ENCODE results near the gene ATRIP. TPM values are rescaled to one million over a fixed set of nuclear protein-coding genes. Genes with fewer than 3 reads are reported as not detected.

Gene ATRIP
- polyA plus RNA-seq, 1 donor (not counting 4 experiments of a cell fraction or from before 2014, with no cell fraction given), result 9.7 TPM

- Histone ChIP-seq H3K36me3 (ENCODE audit: control insufficient read depth in 2 of 2, extremely low read depth in 1 of 2, insufficient read depth in 2 of 2, low read length in 2 of 2) (no peaks in the 10 kb centered on the region), H3K4me3 (ENCODE audit: control insufficient read depth in 2 of 3, extremely low read depth in 1 of 3, insufficient read depth in 2 of 3, low read depth in 1 of 3, low read length in 3 of 3) (no peak overlapping the region), H3K9me1 (ENCODE audit: control insufficient read depth, extremely low read depth, insufficient read depth, low read length) (no peaks in the 10 kb centered on the region), H4K20me1 (ENCODE audit: control insufficient read depth, extremely low read depth, insufficient read depth, low read length) (no peaks in the 10 kb centered on the region), H3K4me1 (ENCODE audit: control insufficient read depth, extremely low read depth, insufficient read depth, low read length) (peaks cover 40% of the 10 kb centered on the region), H3K27ac (ENCODE audit: control insufficient read depth, insufficient read depth, low read length) (no peak overlapping the region), H3K27me3 (ENCODE audit: control insufficient read depth, extremely low read depth, insufficient read depth, low read length) (no peaks in the 10 kb centered on the region), H3K9ac (ENCODE audit: control insufficient read depth, extremely low read depth, insufficient read depth, low read length) (no peak overlapping the region), H3K4me2 (ENCODE audit: control insufficient read depth, extremely low read depth, insufficient read depth, low read depth, low read length) (no peak overlapping the region), H3K9me3 (ENCODE audit: control insufficient read depth, low read depth, low read length) (no peaks in the 10 kb centered on the region), H3K79me2 (ENCODE audit: control insufficient read depth, insufficient read depth, low read length) (no peaks in the 10 kb centered on the region), H2AFZ (ENCODE audit: control insufficient read depth, low read length) (no peak overlapping the region)
- no peak for DNase-seq (ENCODE audit: low read depth, low spot score)
- TF ChIP-seq EZH2 (IDR thresholded peaks at IDR 0.05; ENCODE audit: low read length), result no peak
- TF ChIP-seq, protein P1, sequence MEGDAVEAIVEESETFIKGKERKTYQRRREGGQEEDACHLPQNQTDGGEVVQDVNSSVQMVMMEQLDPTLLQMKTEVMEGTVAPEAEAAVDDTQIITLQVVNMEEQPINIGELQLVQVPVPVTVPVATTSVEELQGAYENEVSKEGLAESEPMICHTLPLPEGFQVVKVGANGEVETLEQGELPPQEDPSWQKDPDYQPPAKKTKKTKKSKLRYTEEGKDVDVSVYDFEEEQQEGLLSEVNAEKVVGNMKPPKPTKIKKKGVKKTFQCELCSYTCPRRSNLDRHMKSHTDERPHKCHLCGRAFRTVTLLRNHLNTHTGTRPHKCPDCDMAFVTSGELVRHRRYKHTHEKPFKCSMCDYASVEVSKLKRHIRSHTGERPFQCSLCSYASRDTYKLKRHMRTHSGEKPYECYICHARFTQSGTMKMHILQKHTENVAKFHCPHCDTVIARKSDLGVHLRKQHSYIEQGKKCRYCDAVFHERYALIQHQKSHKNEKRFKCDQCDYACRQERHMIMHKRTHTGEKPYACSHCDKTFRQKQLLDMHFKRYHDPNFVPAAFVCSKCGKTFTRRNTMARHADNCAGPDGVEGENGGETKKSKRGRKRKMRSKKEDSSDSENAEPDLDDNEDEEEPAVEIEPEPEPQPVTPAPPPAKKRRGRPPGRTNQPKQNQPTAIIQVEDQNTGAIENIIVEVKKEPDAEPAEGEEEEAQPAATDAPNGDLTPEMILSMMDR (optimal IDR thresholded peaks at IDR 0.05 in 1 of 3, IDR thresholded peaks at IDR 0.05 in 1 of 3, conservative IDR thresholded peaks at IDR 0.05 in 1 of 3; ENCODE audit: extremely low read depth in 1 of 3, insufficient read depth in 2 of 3, low read length in 3 of 3), result no peak
- FAIRE-seq, result no peak
- dilution Hi-C loops (cut with MboI; ENCODE audit: extremely low pct_ligation_motif_present, low sequenced_read_pairs), result no loop called here
Measured at GRCh38 chr3:48505146-48505545, 58.6 kb downstream of the ATRIP start.

- Histone ChIP-seq H3K27me3 (ENCODE audit: control insufficient read depth, extremely low read depth, insufficient read depth, low read length) (no peaks in the 10 kb centered on the region), H3K9ac (ENCODE audit: control insufficient read depth, extremely low read depth, insufficient read depth, low read length) (no peak overlapping the region), H3K4me3 (ENCODE audit: control insufficient read depth in 2 of 3, extremely low read depth in 1 of 3, insufficient read depth in 2 of 3, low read depth in 1 of 3, low read length in 3 of 3) (no peak overlapping the region), H3K4me2 (ENCODE audit: control insufficient read depth, extremely low read depth, insufficient read depth, low read depth, low read length) (no peak overlapping the region), H3K9me1 (ENCODE audit: control insufficient read depth, extremely low read depth, insufficient read depth, low read length) (no peaks in the 10 kb centered on the region), H3K27ac (ENCODE audit: control insufficient read depth, insufficient read depth, low read length) (no peak overlapping the region), H3K36me3 (ENCODE audit: control insufficient read depth in 2 of 2, extremely low read depth in 1 of 2, insufficient read depth in 2 of 2, low read length in 2 of 2) (no peaks in the 10 kb centered on the region), H3K79me2 (ENCODE audit: control insufficient read depth, insufficient read depth, low read length) (no peaks in the 10 kb centered on the region), H3K9me3 (ENCODE audit: control insufficient read depth, low read depth, low read length) (no peaks in the 10 kb centered on the region), H4K20me1 (ENCODE audit: control insufficient read depth, extremely low read depth, insufficient read depth, low read length) (no peaks in the 10 kb centered on the region), H2AFZ (ENCODE audit: control insufficient read depth, low read length) (no peak overlapping the region), H3K4me1 (ENCODE audit: control insufficient read depth, extremely low read depth, insufficient read depth, low read length) (peaks cover 34% of the 10 kb centered on the region)
- FAIRE-seq (no peak), DNase-seq (ENCODE audit: low read depth, low spot score) (no peak)
- TF ChIP-seq EZH2 (IDR thresholded peaks at IDR 0.05; ENCODE audit: low read length), result no peak
- TF ChIP-seq, protein P1 (optimal IDR thresholded peaks at IDR 0.05 in 1 of 3, IDR thresholded peaks at IDR 0.05 in 1 of 3, conservative IDR thresholded peaks at IDR 0.05 in 1 of 3; ENCODE audit: extremely low read depth in 1 of 3, insufficient read depth in 2 of 3, low read length in 3 of 3), result no peak
- dilution Hi-C loops (cut with MboI; ENCODE audit: extremely low pct_ligation_motif_present, low sequenced_read_pairs), result no loop called here
Measured at GRCh38 chr3:48505968-48506504, 59.5 kb downstream of the ATRIP start.
